ENCODE measurements around the gene NR1H3.

NR1H3 gene

DNA sequence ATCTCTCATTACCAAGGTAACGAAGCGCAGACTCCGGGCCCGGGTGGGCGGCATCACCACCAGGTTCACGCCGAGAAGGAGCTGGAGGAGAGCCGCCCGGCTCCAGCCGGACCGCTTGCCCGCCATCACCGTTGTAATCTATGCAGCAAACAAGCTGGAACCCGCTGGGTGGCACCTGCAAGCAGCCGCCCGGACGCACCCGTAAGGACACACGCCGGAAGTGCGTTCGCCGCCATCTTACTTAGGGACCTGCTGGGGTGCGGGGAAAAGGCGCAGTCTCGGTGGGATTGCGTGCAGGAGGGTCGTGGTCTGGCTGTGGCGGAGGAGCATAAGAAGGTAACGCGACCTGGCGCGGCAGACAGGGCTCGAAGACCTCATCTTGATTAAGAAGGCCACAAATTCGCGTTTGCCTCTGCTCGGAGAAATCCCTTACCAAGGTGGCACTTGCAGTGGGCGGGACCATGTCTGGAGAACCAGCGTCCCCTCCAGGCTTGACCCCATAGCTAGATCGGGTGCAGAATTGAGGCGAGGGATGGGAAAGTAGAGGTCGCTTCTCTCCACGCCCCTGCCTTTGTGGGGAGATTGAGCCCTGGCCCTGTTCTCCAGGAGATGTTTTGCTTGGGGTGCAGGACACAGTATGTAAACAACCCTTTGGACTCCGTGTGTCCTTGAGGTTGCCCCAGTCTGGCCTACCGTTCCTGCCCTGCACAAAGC is 9.0 kb upstream of the NR1H3 start, which contains the start of gene ACP2:
Gene ACP2, minus strand, starts transcription at position 151 of the 714 bp plus-strand sequence. Its CDS starts 25 bp downstream, at position 126.
- peak; percentile 91 for DNase-seq (ENCODE audit: low spot score)
- TF ChIP-seq CTCF (IDR thresholded peaks at IDR 0.05; ENCODE audit: borderline replicate concordance, control extremely low read depth, extremely low read depth, insufficient read depth, missing control alignments), result peak; percentile 24

DNA sequence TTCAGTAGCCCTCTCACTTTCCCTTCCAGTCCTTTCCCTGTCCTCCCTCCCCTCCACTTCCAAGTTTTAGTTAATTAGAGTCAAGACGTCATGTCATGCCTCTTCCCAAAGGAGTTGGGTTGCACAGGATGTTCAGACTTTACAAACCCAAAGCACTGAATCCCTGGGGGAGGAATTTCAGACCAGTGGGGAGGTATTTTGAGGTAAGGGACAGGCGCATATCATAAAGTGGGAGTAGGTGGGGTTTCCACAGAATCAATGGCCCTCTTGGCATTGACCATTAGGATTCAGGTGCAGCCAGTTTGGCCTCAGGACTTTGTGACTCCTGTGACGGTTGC is 8.4 kb upstream of the NR1H3 start:
- no peak for DNase-seq (ENCODE audit: low spot score)
- in situ Hi-C loops (cut with MboI; ENCODE audit: low sequenced_read_pairs, unreplicated experiment), result no loop called here
- TF ChIP-seq CTCF (IDR thresholded peaks at IDR 0.05; ENCODE audit: borderline replicate concordance, control extremely low read depth, extremely low read depth, insufficient read depth, missing control alignments), result no peak

More for the DNA sequence above, 9.0 kb upstream of the NR1H3 start, which contains the start of gene ACP2:
- in situ Hi-C loops (cut with MboI; ENCODE audit: low sequenced_read_pairs, unreplicated experiment), result no loop called here

GRCh38 chr11:47251751-47252150 is 6.0 kb upstream of the NR1H3 start:
- in situ Hi-C loops (cut with MboI; ENCODE audit: low sequenced_read_pairs, unreplicated experiment), result no loop called here
- DNase-seq (ENCODE audit: low spot score), result no peak
- no peak for TF ChIP-seq CTCF (IDR thresholded peaks at IDR 0.05; ENCODE audit: borderline replicate concordance, control extremely low read depth, extremely low read depth, insufficient read depth, missing control alignments)

DNA sequence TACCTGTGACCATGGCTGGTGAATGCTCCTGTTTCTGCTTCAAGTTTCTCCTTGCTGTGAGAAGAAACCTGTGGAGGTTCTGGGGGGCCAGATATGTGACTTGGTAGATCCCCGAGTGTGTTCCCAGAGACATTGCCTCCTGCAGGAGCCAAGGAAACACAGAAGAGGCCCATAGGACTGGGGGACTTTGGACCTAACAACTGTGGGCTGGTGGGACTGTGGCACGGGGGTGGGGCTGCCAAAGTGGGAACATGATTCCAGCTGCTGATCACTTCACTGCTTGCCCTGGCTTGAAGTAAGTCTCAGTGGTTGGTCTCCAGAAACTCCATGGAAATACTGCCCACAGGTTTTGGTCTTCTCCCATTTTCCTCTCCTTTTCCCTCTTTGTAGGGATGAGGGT is 4.1 kb upstream of the NR1H3 start:
- in situ Hi-C loops (cut with MboI; ENCODE audit: low sequenced_read_pairs, unreplicated experiment), result no loop called here
- TF ChIP-seq CTCF (IDR thresholded peaks at IDR 0.05; ENCODE audit: borderline replicate concordance, control extremely low read depth, extremely low read depth, insufficient read depth, missing control alignments), result no peak
- no peak for DNase-seq (ENCODE audit: low spot score)

- DNase-seq (ENCODE audit: low spot score), result no peak
- TF ChIP-seq CTCF (IDR thresholded peaks at IDR 0.05; ENCODE audit: borderline replicate concordance, control extremely low read depth, extremely low read depth, insufficient read depth, missing control alignments), result no peak
- in situ Hi-C loops (cut with MboI; ENCODE audit: low sequenced_read_pairs, unreplicated experiment), result no loop called here
Measured at GRCh38 chr11:47254386-47254785, 3.4 kb upstream of the NR1H3 start.

GRCh38 chr11:47256374-47256773 is 1.4 kb upstream of the NR1H3 start:
- in situ Hi-C loops (cut with MboI; ENCODE audit: low sequenced_read_pairs, unreplicated experiment), result no loop called here
- no peak for DNase-seq (ENCODE audit: low spot score)
- no peak for TF ChIP-seq CTCF (IDR thresholded peaks at IDR 0.05; ENCODE audit: borderline replicate concordance, control extremely low read depth, extremely low read depth, insufficient read depth, missing control alignments)

All from GM13976 (cell line).